GM12878 (cell line): ENCODE measurements around the gene ZFC3H1. TPM values are rescaled to one million over a fixed set of nuclear protein-coding genes. Genes with fewer than 3 reads are reported as not detected.

Experiments
- ATAC-seq: fragments of 200-7000 bp; cut with Tn5 transposase; 3 replicates; pipeline ENCODE4 v1.9.1; 2020; ENCODE audit warnings: mild to moderate bottlenecking, moderate library complexity
- BruUV-seq: library from RNA; stranded (reverse); fragments of 400-500 nt; replicated peaks from 2 replicates; lab custom pipeline; 2021; lab: Mats Ljungman, UMichigan
- CTCF ChIA-PET: fragments of 300-600 bp; sonication (Branson Sonifier 250); formaldehyde crosslinking; extraction: SDS; loops from one replicate; lab custom pipeline; 2021; ENCODE audit warnings: inconsistent platforms; lab: Yijun Ruan, JAX
- POLR2A ChIA-PET: fragments of 350-600 bp; formaldehyde crosslinking; extraction: SDS; loops from one replicate; lab custom pipeline; 2021; ENCODE audit warnings: inconsistent platforms; lab: Charles Lee
- RAD21 ChIA-PET: fragments of 300-600 bp; sonication (Branson Sonifier 250); formaldehyde crosslinking; loops from one replicate; lab custom pipeline; 2023; ENCODE audit warnings: antibody characterized with exemption; ENCODE audit not compliant: unreplicated experiment; lab: Charles Lee
- SMC1A ChIA-PET: fragments of 300-600 bp; sonication (Branson Sonifier 250); formaldehyde crosslinking; loops from one replicate; lab custom pipeline; 2023; ENCODE audit not compliant: unreplicated experiment, uncharacterized antibody; lab: Charles Lee
- DNase-seq: peaks from one replicate; pipeline ENCODE4 v3.0.0-alpha.2; 2011; ENCODE audit warnings: low read depth, low spot score
- FAIRE-seq: peaks from 3 replicates; lab custom pipeline; 2011; peaks lifted over from hg19 to GRCh38; lab: Jason Lieb, UNC
- H2AFZ ChIP-seq: 2 replicates; pipeline ENCODE4 v1.6.0; 2011; ENCODE audit warnings: low read depth, low read length, control low read depth; ENCODE audit not compliant: control insufficient read depth
- H3K27ac ChIP-seq: 2 replicates; pipeline ENCODE4 v1.5.1; 2011; ENCODE audit warnings: control low read depth; ENCODE audit not compliant: control insufficient read depth, insufficient read depth
- H3K27me3 ChIP-seq, 2 experiments: replicated peaks in 1 of 2; 2 replicates each; pipeline versions ENCODE4 v1.6.0 to v1.6.1; 2011; ENCODE audit warnings: low read length in 1 of 2; ENCODE audit not compliant: control insufficient read depth in 2 of 2, insufficient read depth in 2 of 2
- H3K36me3 ChIP-seq, 2 experiments: 2 replicates each; pipeline ENCODE4 v1.5.1; 2011; ENCODE audit warnings: low read length in 1 of 2; ENCODE audit not compliant: control insufficient read depth in 2 of 2, insufficient read depth in 2 of 2
- H3K4me1 ChIP-seq: 2 replicates; pipeline ENCODE4 v1.6.1; 2011; ENCODE audit warnings: mild to moderate bottlenecking, low read length, moderate library complexity, mixed read lengths; ENCODE audit not compliant: control insufficient read depth, insufficient read depth
- H3K4me2 ChIP-seq: 2 replicates; pipeline ENCODE4 v1.6.0; 2011; ENCODE audit warnings: control low read depth; ENCODE audit not compliant: control insufficient read depth, insufficient read depth
- H3K4me3 ChIP-seq: fragments of 200-600 bp; sonication (generic); 2 replicates; pipeline ENCODE4 v1.5.1; 2016
- H3K79me2 ChIP-seq: 2 replicates; pipeline ENCODE4 v1.6.0; 2011; ENCODE audit warnings: low read length; ENCODE audit not compliant: control insufficient read depth, insufficient read depth
- H3K9ac ChIP-seq: 2 replicates; pipeline ENCODE4 v1.8.0; 2011; ENCODE audit warnings: low read length, control low read depth, mixed read lengths; ENCODE audit not compliant: control insufficient read depth, insufficient read depth
- H3K9me3 ChIP-seq: replicated peaks from 3 replicates; pipeline ENCODE4 v1.5.1; 2011; ENCODE audit warnings: mild to moderate bottlenecking, low read length; ENCODE audit not compliant: control insufficient read depth, insufficient read depth
- H4K20me1 ChIP-seq: 2 replicates; pipeline ENCODE4 v1.6.0; 2011; ENCODE audit not compliant: control insufficient read depth, insufficient read depth
- CBFB ChIP-seq: IDR thresholded peaks from 2 replicates; pipeline ENCODE4 v1.6.1; 2016; ENCODE audit warnings: antibody characterized with exemption, low read depth
- CHD1 ChIP-seq: IDR thresholded peaks from 2 replicates; pipeline ENCODE4 v1.6.1; 2012; ENCODE audit warnings: low read depth, low read length, improper control_type of control experiment
- EGR1 ChIP-seq, 2 experiments: IDR thresholded peaks; 1 replicate in 1 of 2; 2 replicates in 1 of 2; pipeline ENCODE4 v1.6.1; 2011 to 2012; ENCODE audit warnings: low read depth in 2 of 2, low read length in 2 of 2, borderline replicate concordance in 1 of 2, mild to moderate bottlenecking in 1 of 2, moderate library complexity in 1 of 2
- ESRRA ChIP-seq: IDR thresholded peaks from 2 replicates; pipeline ENCODE4 v1.6.1; 2012; ENCODE audit warnings: mild to moderate bottlenecking, low read length, improper control_type of control experiment
- GATAD2B ChIP-seq: fragments of 450-650 bp; conservative IDR thresholded peaks from 2 replicates; pipeline ENCODE4 v1.6.1; 2017; ENCODE audit warnings: low read depth, mild to moderate bottlenecking, moderate library complexity
- IKZF2 ChIP-seq, 2 experiments: fragments of 450-650 bp; IDR thresholded peaks; 2 replicates each; pipeline ENCODE4 v1.6.1; 2017; ENCODE audit warnings: mild to moderate bottlenecking in 2 of 2, moderate library complexity in 2 of 2
- MTA2 ChIP-seq: fragments of 450-650 bp; IDR thresholded peaks from 2 replicates; pipeline ENCODE4 v1.6.1; 2016; ENCODE audit warnings: low read depth, mild to moderate bottlenecking, moderate library complexity
- MXI1 ChIP-seq: fragments of 150-350 bp; IDR thresholded peaks from 2 replicates; pipeline ENCODE4 v1.6.1; 2011; ENCODE audit warnings: low read depth, mild to moderate bottlenecking, inconsistent platforms, low read length, improper control_type of control experiment
- NBN ChIP-seq: fragments of 450-650 bp; IDR thresholded peaks from 2 replicates; pipeline ENCODE4 v1.6.1; 2016
- NKRF ChIP-seq: fragments of 450-650 bp; conservative IDR thresholded peaks from 2 replicates; pipeline ENCODE4 v1.6.1; 2017; ENCODE audit warnings: mild to moderate bottlenecking, moderate library complexity
- POLR2AphosphoS2 ChIP-seq: IDR thresholded peaks from 2 replicates; pipeline ENCODE4 v1.6.1; 2011; ENCODE audit warnings: low read depth, mild to moderate bottlenecking, low read length, improper control_type of control experiment, moderate library complexity
- SP1 ChIP-seq: IDR thresholded peaks from one replicate; pipeline ENCODE4 v1.6.1; 2011; ENCODE audit warnings: low read depth, low read length
- SUZ12 ChIP-seq: fragments of 200-600 bp; sonication (generic); IDR thresholded peaks from one replicate; pipeline ENCODE4 v1.6.1; 2018; ENCODE audit warnings: antibody characterized with exemption, mild to moderate bottlenecking; ENCODE audit not compliant: unreplicated experiment
- WRNIP1 ChIP-seq: IDR thresholded peaks from 2 replicates; pipeline ENCODE4 v1.6.1; 2011; ENCODE audit warnings: low read depth, low read length, improper control_type of control experiment, borderline replicate concordance
- WGBS: methylation state at CpG from one replicate; pipeline ENCODE4 v1.1.6; 2016; ENCODE audit warnings: low lambda C conversion rate; ENCODE audit not compliant: insufficient replicate concordance, insufficient coverage; ENCODE audit errors: missing lambda C conversion rate; 5-methylcytosine and 5-hydroxymethylcytosine counted together
- in situ Hi-C: fragments of 300-500 bp; cut with MboI; formaldehyde crosslinking; loops from 9 replicates; pipeline ENCODE4 v1.14.3; 2018; ENCODE audit warnings: mixed read lengths
- intact Hi-C: fragments of 100-400 bp; cut with micrococcal nuclease; formaldehyde crosslinking; loops from one replicate; pipeline ENCODE4 v1.14.2; 2022; ENCODE audit not compliant: unreplicated experiment
- polyA plus RNA-seq, 11 experiments: library from polyadenylated mRNA; depleted of rRNA in 4 of 11; unstranded in 6 of 11; stranded (reverse) in 5 of 11; fragments of >200 nt; fragmentation: Nextera tagmentation in 4 of 11; fragmentation: Illumina TruSeq in 1 of 11; extraction: Ambion mirVana in 4 of 11; extraction: Trizol in 1 of 11; gene quantifications; 1 replicate in 1 of 11; 2 replicates in 10 of 11; pipeline versions ENCODE4 v1.2.1 to v1.2.3, GENCODE V29; 2011 to 2016; ENCODE audit warnings: inconsistent platforms in 2 of 11, missing spikeins in 2 of 11, low read depth in 1 of 11
- total RNA-seq, 4 experiments: library from RNA; depleted of rRNA in 3 of 4; stranded (reverse); fragments of >200 nt in 3 of 4; fragmentation: Illumina TruSeq in 1 of 4; extraction: Trizol in 1 of 4; gene quantifications; 2 replicates each; pipeline versions ENCODE4 v1.2.1 to v1.2.3, GENCODE V29; 2013 to 2021
- TF ChIP-seq, protein P1 (sequence below): fragments of 450-650 bp; formaldehyde crosslinking; IDR thresholded peaks from 2 replicates; pipeline ENCODE4 v1.4.0; 2020; ENCODE audit warnings: mild to moderate bottlenecking, moderate library complexity

ZFC3H1 gene
- total and polyA plus RNA-seq, 10 of the 15 experiments (the other 5 are each of a cell fraction or from before 2014, with no cell fraction given), result 11.2 to 88.7 (median 25.9) TPM

- H3K79me2 ChIP-seq, result peaks cover 61% of the 10 kb centered on the region
- ChIA-PET CTCF (interaction anchor here (0.8 to 7.5 kb wide), 12 partner anchors 11 to 84 kb away, joined by 3 to 83 read pairs (median 4); partner anchors contain the start of gene TMEM19), RAD21 (interaction anchor here (1.0 to 3.4 kb wide), 8 partner anchors 15 to 92 kb away, joined by 3 to 59 read pairs (median 6); partner anchors contain the start of gene TMEM19), SMC1A (interaction anchor here (0.8 to 5.1 kb wide), 14 partner anchors 11 to 90 kb away, joined by 3 to 48 read pairs (median 4); partner anchors contain the start of genes RAB21 and TMEM19), POLR2A (interaction anchor here (0.9 to 7.2 kb wide), 7 partner anchors 9 to 93 kb away, joined by 3 to 93 read pairs (median 4); partner anchors contain the start of genes RAB21 and TMEM19)
- no peaks in the 10 kb centered on the region for H4K20me1 ChIP-seq
- peak overlapping the region; percentile 97 for H2AFZ ChIP-seq
- peak overlapping the region; percentile 85 for H3K27ac ChIP-seq
- no peaks in the 10 kb centered on the region; a peak in 1 of 4 replicates for H3K36me3 ChIP-seq
- H3K9me3 ChIP-seq, result no peaks in the 10 kb centered on the region
- BruUV-seq, result TSS peak; percentile 89
- 0 out of 2 replicates have a peak, but pooled peaks cover 6% of the 10 kb centered on the region for H3K4me1 ChIP-seq
- in situ Hi-C loops, result loop anchor here (5.0 kb wide), 1 partner anchor 178 kb away; no protein-coding TSS in a partner anchor
- H3K4me3 ChIP-seq, result peak overlapping the region; percentile 85
- WGBS, result under 1% methylated on average over 20 of the region's 20 CpGs
- FAIRE-seq (no peak), ATAC-seq (peak; percentile 23), DNase-seq (no peak)
- H3K4me2 ChIP-seq, result peak overlapping the region; percentile 71
- H3K27me3 ChIP-seq, result no peaks in the 10 kb centered on the region
- intact Hi-C loops, result loop anchor here (1.0 kb wide), 1 partner anchor 22 kb away; the partner anchor contains the start of gene TMEM19
- peak overlapping the region; percentile 97 for H3K9ac ChIP-seq
- TF ChIP-seq POLR2AphosphoS2 (0 out of 2 replicates have a peak, but pooled peaks have one; percentile 15), NKRF (peak; percentile 78), MTA2 (no peak), CHD1 (0 out of 2 replicates have a peak, but pooled peaks have one; percentile 8), WRNIP1 (no peak), EGR1 (IDR thresholded peaks at IDR 0.05; ENCODE audit: borderline replicate concordance in 1 of 2, low read depth in 2 of 2, low read length in 2 of 2) (peak in 1 of 2 experiments; percentile 29; a peak in 1 of 3 replicates), CBFB (no peak), ESRRA (no peak), SUZ12 (no peak), SP1 (peak; percentile 4), NBN (0 out of 2 replicates have a peak, but pooled peaks have one; percentile 13), GATAD2B (0 out of 2 replicates have a peak, but pooled peaks have one; percentile 17), MXI1 (0 out of 2 replicates have a peak, but pooled peaks have one; percentile 6), IKZF2 (IDR thresholded peaks at IDR 0.05) (0 out of 4 replicates have a peak, but pooled peaks of 1 of the 2 experiments have one; percentile 33)
- TF ChIP-seq, protein P1, sequence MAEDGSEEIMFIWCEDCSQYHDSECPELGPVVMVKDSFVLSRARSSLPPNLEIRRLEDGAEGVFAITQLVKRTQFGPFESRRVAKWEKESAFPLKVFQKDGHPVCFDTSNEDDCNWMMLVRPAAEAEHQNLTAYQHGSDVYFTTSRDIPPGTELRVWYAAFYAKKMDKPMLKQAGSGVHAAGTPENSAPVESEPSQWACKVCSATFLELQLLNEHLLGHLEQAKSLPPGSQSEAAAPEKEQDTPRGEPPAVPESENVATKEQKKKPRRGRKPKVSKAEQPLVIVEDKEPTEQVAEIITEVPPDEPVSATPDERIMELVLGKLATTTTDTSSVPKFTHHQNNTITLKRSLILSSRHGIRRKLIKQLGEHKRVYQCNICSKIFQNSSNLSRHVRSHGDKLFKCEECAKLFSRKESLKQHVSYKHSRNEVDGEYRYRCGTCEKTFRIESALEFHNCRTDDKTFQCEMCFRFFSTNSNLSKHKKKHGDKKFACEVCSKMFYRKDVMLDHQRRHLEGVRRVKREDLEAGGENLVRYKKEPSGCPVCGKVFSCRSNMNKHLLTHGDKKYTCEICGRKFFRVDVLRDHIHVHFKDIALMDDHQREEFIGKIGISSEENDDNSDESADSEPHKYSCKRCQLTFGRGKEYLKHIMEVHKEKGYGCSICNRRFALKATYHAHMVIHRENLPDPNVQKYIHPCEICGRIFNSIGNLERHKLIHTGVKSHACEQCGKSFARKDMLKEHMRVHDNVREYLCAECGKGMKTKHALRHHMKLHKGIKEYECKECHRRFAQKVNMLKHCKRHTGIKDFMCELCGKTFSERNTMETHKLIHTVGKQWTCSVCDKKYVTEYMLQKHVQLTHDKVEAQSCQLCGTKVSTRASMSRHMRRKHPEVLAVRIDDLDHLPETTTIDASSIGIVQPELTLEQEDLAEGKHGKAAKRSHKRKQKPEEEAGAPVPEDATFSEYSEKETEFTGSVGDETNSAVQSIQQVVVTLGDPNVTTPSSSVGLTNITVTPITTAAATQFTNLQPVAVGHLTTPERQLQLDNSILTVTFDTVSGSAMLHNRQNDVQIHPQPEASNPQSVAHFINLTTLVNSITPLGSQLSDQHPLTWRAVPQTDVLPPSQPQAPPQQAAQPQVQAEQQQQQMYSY (CRISPR knock-in tag), result no peak
These were observed 902 bp upstream of the ZFC3H1 start for GRCh38 chr12:71664411-71665089.
